ENCODE data around the gene METTL13.
A peak's percentile ranks its signal among the peaks of the same experiment; 100 is the strongest.
"Not testable (repeated sequence)": the region's sequence is repeated elsewhere in the genome, so short reads cannot be mapped to it uniquely, and the experiment has no call there.

Gene METTL13

DNA sequence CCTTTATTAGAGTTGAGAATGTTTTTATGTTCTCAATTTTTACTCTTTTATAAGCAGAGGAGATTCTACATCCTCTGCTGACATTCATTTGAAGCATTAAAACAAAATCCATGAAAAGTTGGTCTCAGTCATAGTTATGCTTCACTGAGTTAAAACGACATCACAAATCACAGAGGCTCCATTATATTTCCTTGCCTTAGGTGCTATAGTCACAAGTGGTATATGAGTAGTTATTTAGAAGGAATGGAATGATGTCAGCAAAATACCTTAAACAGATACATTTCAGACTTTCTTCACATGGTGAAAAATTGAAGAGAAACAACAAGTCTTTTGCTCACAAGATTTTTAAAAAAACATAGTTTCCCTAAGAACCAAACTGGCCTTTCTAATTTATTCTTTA lies 11.7 kb upstream of the METTL13 start:
- no peak for DNase-seq

DNA sequence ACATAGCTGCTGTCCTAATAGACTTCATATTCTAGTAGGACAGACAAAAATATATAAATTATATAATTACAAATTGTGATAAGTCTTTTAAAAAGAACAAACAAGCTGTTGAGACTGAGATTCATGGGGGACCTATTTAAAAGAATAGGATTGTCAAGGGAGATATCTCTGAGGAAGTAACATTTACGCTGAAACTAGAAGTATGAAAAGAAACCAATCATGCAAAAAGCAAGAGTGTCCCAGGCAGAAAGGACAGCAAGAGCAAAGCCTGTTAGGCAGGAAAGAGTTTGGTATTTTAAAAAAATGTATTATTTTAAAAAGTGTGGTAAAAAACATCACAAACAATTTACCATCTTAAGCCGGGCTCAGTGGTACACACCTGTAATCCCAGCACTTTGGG lies 9.1 kb upstream of the METTL13 start:
- DNase-seq: no peak

DNA sequence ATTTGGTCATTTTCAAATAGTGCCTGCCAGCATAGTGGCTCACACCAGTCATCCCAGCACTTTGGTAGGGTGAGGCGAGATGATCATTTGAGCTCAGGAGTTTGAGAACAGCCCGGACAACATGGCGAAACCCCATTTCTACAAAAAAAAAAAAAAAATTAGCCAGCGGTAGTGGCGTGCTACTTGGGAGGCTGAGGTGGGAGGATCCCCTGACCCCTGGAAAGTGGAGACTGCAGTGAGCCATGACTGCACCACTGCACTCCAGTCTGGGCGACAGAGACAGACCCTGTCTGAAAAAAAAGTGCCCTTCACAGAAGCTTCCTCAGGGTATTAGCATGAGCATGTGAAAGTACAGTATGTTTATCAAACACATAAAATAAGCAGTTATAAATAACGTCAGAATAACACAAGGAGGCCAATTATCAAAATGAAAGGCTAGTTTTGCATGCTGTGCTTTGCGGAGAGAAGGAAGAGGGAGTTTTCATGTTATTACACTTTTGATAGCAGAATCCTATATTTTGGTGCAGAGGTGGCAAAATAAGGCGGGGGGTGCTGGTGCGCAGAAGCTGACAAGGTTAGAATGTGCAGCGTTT lies 781 bp upstream of the METTL13 start:
- no peak for DNase-seq

DNA sequence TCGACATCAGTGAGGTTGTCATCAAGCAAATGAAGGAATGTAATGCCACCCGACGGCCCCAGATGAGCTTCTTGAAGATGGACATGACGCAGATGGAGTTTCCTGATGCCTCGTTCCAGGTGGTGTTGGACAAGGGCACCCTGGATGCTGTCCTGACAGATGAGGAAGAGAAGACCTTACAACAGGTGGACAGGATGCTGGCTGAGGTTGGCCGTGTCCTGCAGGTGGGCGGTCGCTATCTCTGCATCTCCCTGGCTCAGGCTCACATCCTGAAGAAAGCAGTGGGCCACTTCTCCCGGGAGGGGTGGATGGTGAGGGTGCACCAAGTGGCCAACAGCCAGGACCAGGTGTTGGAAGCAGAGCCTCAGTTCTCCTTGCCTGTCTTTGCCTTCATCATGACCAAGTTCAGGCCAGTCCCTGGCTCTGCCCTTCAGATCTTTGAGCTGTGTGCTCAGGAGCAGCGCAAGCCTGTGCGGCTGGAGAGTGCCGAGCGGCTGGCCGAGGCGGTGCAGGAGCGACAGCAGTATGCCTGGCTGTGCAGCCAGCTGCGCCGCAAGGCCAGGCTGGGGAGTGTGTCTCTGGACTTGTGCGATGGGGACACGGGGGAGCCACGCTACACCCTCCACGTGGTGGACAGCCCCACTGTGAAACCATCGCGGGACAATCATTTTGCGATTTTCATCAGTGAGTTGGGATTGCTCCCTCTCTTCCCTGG lies 2.5 kb downstream of the METTL13 start:
- DNase-seq: no peak

DNA sequence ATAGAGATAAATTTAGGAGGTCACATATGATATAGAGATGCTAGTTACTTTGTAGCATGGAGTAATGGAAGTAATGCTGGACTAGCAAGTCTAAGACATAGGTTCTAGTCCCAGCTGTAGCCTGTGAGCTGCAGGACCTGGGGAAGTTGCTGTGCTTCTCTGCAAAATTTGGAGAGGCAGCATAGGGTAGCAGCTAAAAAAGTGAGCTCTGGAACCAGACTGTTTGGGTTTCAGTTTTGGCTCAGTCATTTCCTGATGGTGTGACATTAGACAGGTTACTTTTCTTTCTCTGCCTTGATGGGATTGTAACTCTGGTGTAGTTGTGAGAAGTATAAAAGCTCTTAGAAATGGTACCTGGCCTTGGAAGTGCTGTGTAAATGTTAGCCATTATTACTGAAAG lies 3.3 kb downstream of the METTL13 start:
- DNase-seq: no peak

DNA sequence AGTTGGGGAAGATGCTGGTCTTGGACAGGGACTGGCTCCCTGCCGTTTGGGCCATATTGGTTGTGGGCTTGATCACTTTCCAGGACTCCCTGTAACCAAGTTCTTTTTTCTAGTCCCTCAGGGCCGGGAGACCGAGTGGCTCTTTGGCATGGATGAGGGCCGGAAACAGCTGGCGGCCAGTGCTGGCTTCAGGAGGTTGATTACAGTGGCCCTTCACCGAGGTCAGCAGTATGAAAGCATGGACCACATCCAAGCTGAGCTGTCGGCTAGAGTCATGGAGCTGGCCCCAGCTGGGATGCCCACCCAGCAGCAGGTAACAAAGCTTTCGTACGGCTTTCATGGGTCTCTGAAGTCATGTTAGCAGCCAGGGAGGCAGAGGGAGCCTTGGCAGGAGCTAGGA lies 4.3 kb downstream of the METTL13 start:
- DNase-seq: no peak

DNA sequence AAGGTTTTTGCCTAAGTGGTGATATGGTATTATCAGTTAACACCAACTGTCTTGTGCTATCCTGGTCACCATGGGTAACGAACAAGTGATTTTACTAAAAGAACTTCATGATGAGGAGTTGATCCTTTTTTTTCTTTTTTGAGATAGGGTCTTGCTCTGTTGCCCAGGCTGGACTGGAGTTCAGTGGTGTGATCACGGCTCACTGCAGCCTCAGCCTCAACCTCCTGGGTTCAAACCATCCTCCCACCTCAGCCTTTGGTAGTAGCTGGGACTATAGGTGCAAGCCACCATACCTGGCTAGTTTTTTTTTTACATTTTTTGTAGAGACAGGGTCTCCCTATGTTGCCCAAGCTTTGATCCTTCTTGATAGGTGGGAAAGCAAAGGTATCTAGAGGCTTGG lies 5.1 kb downstream of the METTL13 start:
- DNase-seq: no peak

DNA sequence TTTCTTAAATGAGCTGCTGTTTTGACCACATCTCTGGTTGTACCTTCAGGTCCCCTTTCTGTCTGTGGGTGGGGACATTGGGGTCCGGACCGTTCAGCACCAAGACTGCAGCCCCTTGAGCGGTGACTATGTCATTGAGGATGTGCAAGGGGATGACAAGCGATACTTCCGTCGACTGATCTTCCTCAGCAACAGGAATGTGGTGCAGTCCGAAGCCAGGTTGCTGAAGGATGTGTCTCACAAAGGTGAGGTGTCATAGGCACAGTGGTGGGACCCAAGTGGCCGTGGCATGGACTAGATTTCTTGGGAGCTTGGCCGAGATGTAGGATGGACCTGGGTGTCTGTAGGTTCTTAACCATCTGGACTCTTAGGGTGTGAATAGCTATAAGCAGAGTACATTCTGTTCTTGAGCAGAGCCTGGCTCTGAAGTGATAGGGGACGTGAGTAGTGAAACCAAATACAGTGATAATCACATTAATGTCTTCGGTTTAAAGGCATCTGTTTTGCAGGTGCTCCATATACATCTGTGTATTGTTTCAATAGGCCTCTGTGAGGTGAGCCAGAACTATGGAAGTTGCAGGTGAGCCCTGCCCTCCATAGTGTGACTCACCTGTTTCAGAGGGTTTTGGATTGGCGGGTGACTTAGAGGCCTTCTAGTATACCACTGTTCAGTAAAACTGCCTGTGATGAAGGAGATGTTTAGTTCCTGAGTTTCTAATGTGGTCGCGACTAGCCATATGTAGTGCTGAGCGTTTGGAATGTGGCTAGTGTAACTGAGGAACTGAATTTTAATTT lies 6.4 kb downstream of the METTL13 start:
- DNase-seq: no peak

DNA sequence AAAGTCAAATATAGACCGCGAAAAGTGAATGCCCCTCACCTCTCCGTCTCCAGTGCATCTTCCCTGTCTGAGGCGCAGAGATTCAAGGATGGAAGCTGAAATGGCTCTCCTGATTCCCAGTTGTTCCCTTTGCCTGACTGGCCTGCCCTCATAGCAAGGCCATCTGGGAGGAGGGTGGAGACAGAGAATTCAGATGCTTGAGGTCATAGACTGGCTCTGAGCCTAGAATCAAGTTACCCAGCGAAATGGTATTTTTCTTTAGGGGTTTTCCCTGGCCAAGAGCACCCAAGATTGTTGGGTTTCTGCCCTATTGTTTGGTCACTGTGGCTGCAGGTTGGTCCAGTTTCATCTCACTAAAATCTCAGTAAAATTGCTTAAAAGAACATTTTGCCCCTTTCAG lies 7.2 kb downstream of the METTL13 start:
- DNase-seq: no peak

DNA sequence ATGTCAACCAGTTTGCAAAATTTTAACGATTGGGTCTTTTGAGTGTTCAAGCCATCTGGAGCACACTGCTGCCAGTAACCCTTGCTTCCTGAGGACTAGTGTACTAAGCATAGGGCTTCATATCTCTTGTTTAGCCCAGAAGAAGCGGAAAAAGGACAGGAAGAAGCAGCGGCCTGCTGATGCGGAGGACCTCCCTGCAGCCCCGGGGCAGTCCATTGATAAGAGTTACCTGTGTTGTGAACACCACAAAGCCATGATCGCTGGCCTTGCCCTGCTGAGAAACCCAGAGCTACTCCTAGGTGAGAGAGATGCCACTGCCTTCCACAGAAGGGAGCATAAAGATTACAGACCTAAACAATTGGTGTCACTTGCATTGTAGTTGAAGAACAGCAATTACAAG lies 8.9 kb downstream of the METTL13 start:
- DNase-seq: no peak

DNA sequence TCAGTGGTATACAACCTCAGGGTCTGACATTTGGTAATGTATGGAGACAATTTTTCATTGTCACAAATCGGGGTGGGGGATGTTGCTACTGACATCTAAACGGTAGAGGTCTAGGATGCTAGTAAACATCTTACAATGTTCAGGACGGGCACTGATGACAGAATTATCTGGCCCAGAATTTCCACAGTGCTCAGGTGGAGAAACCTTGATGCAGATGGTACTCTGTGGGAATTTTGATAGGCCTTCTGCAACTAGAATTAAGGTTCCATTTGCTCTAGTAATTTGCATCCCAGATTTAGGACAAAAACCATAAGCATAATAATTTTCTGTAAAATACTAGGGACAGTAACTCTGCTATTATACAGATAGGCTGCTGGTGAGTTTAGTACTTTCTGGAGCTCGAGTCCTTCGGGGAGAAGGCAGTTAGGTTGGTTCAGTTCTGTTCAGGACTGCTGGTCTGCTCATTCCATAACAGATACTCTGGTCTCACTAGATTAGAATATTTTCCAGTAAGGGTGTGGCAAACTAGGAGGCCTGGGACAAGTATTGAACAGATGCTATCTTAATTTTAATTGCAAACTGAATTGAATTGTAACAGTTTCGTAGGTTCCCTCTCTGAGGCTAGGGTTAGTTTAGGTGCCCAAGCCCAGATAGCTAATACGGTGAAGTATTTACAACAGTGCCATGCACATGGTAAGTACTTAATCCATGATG lies 11.4 kb downstream of the METTL13 start:
- no peak for DNase-seq

DNA sequence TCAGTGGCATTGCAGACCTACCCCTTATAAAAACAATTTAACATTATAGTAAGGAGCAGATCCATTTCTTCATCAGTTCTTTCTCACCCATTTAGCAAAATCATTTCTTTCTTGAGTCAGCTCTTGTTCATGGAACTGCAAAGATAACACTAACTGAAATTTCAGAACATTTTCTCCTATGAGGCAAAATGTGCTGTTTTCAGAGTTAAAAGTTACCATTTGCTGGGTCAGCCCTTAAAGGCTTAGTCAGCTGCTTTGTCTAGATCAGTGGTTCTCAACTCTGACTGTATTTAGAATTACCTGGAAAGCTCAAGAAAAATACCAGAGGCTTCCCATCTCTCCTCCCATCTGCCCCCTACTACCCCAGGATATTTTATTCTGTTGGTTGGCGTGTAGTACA lies 12.2 kb downstream of the METTL13 start:
- DNase-seq: no peak

DNA sequence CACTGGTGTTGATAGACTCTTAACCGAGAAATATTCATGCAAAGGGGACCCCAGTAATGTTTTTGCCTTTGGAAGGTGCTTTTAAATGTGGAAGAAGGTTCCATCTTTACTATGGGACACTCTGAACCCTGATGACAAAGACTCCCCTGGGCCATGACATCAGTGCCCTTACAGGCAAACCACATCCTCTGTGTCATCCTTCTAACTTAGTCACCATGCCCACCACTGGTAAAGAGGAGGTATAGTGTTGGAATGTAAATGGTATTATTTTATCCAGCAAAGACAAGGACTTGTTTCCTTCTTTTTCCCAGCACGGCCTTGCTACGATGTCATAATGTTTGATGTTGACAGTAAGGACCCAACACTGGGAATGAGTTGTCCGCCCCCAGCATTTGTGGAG lies 12.6 kb downstream of the METTL13 start:
- DNase-seq: no peak

DNA sequence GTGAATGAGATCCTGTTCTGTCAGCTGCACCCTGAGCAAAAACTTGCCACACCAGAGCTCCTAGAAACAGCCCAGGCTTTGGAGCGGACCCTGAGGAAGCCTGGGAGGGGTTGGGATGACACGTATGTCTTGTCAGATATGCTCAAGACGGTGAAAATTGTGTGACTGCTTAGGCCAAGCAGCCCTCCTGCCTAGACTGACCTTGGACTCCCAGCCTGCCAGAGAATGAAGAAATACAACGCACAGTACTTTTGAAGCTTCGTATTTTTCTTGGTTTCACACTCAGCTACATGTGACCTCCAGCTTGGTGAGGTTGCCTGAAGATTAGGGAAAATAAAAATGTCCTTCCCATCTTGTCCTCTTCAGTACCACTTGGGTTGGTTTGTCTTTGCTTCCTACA lies 15.1 kb downstream of the METTL13 start:
- DNase-seq: no peak

DNA sequence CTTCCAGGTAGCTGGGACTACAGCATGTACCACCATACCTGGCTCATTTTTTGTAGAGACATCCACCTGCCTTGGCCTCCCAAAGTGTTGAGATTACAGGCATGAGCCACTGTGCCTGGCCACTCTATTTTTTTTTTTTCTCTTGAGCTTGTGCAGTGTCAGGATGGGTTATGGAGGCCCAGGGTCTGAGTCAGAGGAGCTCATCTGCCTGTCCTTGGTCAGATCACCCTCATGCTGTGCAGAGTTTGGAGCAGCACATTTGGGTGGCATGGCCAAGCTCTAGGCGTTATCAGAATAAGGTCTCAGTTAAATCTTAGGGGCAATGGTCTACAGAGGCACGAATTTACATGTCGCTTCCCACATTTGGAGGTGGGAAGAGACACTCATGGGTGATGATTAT lies 16.9 kb downstream of the METTL13 start:
- DNase-seq: no peak

DNA sequence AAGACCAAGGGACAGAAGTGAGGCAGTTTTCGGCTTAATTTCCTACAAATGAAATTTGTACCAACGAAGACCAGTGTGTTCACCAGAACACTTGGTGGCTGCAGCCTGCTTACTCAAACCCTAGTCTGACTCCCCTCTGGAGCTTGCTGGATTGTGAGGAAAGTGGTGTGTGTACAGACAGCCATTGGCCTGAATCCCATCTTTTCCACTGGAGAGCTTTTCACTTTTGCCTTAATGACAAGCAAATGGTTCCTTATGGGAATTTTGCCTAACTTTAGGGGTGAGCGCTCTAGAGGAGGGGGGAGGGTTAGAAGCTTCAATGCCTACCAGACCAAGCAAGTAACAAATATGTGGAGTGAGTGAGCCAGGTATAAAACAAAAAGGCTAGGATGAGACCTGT lies 17.3 kb downstream of the METTL13 start:
- DNase-seq: no peak

DNA sequence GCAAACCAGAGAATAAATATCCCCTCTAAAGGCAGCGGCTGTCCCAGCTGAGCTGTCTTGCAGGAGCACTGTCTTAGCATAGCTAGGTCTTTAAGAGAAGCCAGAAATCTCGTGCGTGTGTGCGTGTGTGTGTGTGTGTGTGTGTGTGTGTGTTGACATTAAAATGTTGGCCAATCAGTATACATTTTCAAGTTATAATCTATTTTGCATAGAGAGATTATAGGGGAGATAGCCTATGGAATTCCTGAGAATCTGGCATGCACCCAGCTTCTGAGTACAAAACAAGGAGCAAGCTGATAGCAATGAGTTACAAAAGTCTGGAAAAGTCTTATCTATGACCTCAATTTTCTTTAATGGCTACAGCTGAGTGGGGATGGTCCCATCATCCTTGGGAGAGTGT lies 17.7 kb downstream of the METTL13 start:
- peak; percentile 35 for DNase-seq

DNA sequence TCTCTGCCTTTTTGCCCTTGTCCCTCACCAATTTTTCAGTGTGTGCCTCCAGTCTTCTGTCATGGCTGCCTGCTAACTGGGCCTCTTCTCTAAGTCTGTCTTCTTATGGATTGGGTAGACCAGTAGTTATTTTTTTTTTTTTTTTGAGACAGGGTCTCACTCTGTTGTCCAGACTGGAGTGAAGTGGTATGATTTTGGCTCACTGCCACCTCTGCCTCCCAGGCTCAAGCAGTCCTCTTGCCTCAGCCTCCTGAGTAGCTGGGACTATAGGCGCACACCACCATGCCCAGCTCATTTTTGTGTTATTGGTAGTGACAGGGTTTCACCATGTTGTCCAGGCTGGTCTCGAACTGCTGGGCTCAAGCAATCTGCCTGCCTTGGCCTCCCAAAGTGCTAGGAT lies 18.2 kb downstream of the METTL13 start:
- not testable (repeated sequence) for DNase-seq

DNA sequence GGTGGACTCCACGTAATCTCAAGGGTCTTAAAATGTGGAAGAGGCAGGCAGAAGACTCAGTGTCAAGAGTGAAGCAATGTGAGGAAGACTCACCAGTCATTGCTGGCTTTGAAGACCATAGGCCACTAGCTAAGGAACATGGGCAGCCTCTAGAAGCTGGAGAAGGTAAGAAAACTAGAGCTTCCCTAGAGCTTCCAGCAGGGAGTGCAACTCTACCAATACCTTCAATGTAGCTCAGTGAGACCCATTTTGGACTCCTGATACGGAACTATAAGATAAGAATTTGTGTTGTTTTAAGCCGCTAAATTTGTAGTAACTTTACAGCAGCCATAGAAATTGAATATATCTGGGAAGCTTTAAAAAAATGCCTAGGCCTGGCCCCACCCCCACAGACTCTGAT lies 18.9 kb downstream of the METTL13 start:
- DNase-seq: no peak

DNA sequence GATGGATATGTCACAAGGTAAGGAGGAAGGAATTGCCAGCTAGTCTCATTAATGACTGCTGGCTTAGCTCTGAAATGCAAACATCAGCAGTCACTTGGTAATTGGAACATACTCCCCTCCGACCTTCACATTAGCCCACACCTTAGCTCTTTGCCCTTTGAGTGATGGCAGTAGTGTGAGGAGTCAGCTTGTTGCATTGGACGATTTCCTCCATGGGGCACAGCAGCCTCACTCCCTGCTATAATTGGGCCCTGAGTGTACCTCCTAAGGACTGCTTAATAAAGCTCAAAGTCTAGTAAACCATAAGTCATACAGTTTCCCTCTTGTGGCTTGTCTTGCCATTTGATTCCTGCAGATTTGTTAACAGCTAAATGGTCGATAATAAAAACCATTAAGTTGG lies 19.4 kb downstream of the METTL13 start:
- no peak for DNase-seq

DNA sequence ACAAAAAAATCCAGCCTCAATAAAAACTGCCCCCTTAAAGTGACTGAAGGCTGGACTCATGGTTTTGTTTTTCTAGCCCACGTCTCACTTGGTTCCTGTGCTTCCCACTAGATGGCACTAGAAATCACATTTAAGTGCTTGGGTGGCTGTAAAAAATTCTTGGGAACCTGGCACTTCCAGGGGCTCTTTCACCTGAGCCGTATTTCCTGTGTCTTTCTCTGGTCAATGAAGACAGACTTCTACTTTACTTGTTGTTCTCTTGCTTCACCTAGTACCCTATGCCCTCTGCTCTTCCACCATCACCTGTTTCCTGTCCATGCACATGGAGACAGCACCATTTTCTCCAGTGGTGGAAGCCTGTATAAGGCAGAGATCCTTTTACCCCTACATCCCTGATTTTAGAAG lies 20.0 kb downstream of the METTL13 start:
- peak; percentile 42 for DNase-seq

DNA sequence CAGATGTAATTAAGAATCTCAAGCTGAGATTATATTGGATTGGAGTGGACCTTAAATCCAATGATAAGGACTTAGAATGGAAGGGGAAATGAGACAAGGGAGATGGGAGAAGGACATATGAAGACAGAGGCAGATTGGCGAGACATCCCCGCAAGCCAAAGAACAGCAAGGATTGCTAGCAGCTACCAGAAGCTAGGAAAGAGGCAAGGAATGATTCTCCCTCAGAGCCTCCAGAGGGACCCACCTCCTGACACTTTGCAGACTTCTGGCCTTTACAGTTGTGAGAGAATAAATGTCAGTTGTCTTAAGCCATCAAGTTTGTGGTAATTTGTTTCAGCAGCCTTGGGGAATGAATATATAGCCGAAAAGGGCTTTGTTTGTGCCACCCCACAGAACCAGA lies 20.7 kb downstream of the METTL13 start:
- DNase-seq: no peak

DNA sequence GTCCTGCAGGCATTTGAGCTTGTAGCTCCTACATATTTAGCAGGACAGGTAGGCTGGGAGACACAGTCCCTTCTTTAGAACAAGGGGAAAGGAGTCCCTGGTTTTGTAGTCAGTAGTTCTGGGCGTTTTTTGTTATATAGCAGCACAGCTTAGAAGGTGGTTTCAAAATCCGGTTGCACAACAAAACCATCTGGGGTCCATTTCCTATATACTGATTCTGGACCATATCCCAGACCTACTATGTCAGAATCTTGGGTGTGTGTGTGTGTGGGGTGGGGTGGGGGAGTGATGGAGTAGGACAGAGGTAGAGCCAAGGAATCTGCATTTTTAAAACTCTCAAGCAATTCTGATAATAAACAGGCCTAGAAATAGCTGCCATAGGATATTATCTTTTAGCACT lies 21.6 kb downstream of the METTL13 start:
- no peak for DNase-seq

Measured in NCI-H1048 (cell line).